T-helper 1 cell (primary cell): ENCODE data around the gene ASTN1.

Experiments
- DNase-seq, 5 donors: peaks; one replicate each; pipeline ENCODE4 v3.0.0-alpha.2; 2012 to 2020

The ASTN1 gene

DNA sequence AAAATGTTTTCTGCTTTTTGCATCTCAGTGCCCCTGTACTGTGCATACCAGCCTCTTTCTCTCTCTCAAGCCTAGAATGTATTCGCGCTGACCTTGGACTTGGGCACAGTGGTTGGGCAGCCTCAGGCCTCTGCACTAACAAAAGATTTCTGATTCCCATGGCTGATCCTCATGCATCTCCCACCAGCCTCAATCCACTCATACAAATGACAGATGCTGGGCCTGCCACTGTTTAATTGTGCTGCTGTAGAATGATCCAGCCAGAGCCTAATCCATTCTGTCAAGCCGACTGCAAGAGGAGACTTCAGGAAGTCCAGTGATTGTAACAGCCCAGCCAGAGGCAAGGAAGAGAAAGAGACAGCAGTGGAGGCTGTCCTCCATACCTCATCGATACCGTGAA is 180.8 kb downstream of the ASTN1 start:
- no peak for DNase-seq

DNA sequence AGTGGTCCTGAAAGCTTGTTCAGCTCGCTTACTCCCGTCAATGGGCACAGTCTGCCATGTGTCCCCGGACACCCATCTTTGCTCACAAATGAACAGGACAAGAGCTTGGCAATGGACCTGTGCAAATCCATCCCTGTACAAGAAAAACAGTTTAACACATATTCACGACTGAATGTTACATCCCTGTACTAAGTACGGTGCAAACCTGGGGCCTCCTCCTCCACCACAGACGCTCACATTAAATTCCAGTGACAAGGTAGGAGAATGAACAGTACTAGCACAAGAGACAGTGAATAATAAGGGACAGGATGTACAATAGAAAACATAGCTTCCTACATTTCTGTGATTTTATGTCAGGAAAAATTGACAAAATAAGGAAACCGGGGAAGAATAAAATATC is 187.7 kb downstream of the ASTN1 start:
- no peak for DNase-seq

DNA sequence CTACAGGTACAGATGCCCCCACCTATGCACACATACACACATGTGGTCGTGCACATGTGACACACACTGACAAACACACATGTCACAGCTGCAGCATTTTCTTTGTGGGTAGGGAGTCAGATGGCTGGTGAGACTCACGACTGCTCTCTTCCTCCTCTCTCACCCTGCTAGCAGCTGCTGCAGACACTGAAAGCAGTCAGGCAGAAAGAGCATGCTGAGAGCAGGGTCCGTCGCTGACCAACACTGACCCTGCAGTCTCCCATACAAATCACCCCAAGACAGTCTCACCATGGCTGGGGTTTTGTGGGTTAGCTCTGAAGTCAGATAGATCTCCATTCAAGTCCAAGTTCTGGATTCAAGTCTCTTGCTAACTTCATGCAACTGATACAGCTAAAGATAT is 188.3 kb downstream of the ASTN1 start:
- DNase-seq, result no peak

DNA sequence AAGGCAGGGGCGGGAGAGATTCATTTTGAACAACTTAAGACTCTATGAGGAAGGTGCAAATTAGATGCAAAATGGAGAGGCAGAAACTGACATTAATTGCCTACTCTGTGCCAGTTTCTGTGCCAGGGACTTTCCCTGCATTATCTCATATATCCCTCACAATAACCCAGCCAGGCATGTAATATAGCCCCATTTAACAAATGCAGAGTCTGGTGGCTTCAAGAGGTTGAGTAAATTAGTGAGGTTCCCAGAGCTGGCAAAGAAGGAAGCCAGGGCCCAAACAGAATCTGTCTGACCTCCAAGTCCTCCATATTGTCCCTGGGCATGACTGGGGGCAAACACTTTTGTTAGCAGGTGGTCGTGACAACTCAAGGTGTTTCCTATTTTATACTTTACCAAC is 199.8 kb downstream of the ASTN1 start:
- no peak for DNase-seq

DNA sequence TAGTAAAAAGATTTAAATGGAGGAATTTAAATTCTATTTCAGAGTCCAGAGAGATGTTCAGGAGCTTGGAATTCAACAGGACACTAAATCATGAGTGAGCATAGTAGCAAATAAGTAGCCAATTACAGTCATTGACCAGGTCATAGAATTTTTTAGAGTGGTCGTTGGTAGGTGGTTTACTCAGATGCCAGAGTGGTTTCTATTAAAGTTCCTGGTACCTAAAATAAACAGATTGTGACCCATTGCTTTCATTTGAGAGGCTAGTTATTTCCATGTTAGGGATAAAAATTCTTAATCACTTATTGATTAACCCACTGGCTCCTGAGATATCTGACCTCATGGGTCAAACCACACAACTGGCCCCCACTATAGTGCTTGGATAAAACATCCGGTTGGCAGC is 201.3 kb downstream of the ASTN1 start:
- DNase-seq, result no peak

DNA sequence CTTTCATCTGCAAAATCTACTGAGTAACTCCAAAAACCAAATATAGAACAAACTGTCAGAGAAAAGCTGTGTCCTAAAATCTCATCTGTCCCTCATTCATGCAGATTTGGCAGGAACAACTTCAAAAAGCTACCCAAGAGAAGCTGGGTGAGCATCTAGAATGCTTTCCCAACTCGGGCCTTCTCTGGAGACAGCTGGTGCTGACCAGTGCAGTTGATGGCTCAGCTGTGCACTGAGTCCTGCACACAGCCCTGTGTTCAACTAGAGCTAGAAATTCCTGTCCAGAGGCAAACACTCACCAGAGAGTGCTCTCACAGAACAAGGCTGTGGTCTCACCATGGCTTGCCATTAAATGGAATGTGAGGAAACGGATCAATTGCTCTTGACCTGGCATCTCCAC is 202.8 kb downstream of the ASTN1 start:
- no peak for DNase-seq

DNA sequence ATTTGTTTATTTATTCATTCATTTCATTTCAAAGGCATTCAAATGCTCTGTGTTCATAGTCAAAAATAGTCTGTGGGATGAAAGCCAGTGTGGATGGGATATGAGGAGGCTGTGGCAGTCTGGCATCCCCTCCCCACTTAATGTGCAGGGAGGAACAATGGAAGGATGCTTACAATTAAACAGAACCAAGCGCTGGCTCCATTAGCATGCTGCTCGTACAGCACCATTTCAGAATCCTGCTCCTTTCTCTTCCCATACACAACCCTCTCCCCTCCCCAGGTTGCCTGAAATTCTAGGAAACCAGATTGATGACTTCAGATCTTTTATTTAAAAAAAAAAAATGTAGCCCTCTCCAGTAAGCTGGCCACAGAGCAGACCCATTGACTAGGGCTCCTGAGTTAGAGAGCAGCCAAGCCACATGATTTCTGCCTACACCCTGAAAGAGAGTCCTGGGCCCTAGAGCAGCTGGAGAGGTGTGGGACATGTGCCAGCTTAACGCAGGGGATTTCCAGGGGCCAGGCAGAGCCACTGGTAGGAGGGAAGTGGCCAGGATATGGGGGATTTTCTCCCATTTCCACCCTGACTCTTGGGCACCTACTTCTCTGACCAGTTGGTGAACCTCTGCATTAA is 205.2 kb downstream of the ASTN1 start:
- no peak for DNase-seq

DNA sequence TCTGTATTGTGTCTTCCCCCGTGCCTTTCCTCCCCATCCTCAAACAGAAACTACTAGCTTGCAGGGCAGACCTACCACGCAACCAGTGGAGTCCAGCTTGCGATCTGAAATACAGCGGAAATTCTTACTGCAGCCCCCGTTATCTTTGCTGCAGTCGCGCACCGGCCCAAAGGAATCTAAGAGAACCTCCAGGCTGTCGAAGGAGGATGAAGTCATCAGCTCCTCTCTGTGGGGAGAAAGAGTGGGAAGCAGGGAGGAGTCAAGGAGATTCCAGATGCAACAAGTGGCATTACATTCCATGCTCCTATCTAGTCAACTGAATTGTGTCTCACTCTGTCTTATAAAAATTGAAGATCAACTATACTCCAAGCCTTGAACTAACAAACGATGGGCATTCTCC is 206.9 kb downstream of the ASTN1 start:
- no peak for DNase-seq

GRCh38 chr1:176954242-176954641 is 210.3 kb downstream of the ASTN1 start:
- no peak for DNase-seq

DNA sequence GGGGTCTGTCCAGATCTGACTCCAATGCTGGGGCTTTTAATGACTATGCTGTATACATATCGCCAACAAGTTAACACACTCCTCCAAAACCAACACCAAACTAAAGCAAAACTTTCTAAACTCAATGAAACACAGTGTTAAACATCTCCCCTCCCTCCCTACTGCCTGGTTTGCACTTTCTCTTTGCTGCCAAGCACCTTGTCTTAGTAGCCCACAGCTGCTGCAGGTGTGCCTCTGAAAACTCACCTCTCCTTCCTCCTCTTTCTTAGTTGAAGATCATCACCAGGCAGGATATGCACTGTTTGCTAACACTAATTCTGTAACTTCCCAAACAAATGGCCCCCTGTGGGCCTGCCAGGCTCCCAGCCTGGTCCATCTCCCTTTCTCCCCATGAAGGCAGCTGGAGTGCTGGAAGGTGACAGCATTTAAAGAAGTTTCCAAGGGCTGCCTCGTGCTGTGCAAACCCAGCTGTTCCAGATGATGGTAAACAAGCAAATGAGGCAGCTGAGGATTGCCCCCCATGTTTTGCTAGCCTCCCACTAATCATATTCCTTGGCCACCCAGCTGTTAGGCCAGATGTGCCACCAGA is 213.7 kb downstream of the ASTN1 start:
- no peak for DNase-seq

DNA sequence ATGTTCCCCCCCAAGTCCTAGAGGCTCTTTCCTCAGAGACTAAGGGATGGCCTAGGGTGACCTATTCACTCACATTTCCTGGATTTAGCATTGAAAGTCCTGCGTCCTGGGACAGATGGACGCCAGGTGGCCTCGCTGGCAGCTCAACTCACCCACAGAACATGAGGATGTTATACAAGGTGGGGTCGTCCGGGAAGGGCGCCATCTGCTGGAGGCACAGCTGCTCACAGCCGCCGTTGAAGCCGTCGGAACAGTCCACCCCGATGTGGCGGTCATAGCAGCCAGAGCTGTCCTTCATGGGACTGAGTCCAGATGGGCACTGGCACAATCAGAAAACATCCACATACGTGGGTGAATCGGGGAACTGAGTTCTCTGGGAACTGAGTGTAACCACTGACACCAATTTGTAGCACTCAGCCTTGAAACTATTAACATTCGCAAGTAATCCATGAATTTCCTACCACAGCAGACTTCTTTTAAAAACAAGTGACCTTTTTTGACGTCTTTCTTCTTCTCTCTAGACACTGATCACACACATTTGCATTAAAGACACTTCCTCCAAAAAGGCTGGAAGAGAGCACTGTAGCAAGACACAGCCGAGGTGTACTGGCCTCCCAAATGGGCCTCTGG is 215.4 kb downstream of the ASTN1 start:
- peak in 1 of 5 donors; percentile 2 for DNase-seq

- DNase-seq, result no peak
Observed at GRCh38 chr1:176944606-176945005, 219.9 kb downstream of the ASTN1 start.

DNA sequence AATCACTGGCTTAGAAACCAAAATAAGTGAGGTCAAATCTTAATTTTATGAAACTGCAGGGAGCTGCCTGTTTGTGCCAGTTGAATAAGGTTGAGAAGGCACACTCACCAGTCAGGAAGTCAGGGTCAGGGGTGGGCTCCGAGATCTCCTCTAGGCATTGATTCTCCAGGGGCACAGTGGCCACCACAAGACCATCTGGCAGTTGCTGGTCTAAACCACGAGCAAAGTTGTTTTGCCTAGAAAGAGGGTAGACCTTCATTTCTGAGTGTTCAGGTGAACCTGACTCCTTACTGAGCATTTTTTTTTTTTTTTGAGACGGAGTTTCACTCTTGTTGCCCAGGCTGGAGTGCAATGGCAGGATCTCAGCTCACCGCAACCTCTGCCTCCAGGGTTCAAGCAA is 220.7 kb downstream of the ASTN1 start:
- DNase-seq, result no peak

GRCh38 chr1:176942346-176942745 is 222.2 kb downstream of the ASTN1 start:
- no peak for DNase-seq

DNA sequence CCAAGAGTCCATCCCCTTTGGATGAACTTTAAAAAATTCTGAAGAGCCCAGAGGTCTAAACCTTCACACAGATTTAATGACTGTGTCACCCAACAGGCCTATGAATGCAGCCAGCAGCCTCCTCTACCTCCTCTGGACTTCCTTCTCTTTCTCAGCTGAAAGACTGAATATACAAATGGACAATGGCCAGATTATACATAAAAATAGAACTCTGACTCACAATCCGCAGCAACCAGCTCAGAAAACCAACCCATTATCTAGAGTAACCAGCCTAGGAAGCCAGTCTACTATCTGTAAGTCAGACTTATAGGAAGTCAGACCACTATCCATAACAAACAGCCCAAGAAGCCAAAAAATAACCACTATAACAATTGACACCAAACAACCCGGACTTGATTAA is 224.5 kb downstream of the ASTN1 start:
- DNase-seq, result no peak

GRCh38 chr1:176938375-176938774 is 226.1 kb downstream of the ASTN1 start:
- no peak for DNase-seq

- DNase-seq, result no peak
Observed at GRCh38 chr1:176934370-176934769, 230.1 kb downstream of the ASTN1 start.

DNA sequence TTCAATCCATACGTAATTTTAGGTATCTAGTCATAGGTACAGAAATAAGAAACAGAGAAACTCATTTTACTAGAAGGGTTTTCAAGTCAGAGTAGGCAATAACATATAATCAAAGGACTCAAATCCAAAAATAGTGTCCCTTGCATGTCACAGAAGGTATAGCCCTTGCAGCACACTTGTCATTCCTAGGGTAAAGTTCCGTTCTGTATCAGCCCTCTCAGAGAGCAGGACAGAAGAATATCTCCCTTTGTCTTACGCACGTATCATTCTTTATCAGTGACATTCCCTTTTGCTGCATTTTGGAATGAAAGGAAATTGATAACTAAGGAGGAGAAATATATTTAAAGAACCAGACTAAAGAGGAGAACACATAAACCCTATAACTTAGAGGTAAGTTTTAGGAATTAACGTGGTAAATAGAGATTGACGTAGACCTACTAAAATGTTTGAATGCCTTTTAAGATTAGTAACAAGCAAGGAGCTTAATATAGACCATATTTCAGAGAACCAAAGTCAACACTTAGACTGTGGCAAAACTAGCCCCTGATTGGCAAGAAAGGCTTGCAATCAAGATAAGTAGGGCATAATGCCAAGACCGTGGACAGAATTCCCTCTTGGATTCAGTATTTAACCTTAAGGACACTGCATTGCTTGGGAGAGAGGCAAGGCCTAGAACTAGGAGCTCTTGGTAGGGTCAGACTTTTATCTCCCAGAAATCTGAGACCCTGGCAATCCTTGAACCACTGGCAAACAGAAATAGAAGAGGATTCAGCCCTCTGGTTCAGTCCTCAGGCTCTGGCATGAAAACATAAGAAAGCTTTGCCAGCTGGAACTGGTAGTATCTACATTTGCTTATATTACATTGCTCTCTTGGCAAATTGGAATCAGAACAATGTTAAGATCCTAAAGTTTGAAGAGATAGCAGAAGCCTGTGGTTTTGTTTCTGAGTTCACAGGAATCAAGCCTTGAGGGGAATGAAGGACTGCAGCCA is 232.1 kb downstream of the ASTN1 start:
- no peak for DNase-seq

- no peak for DNase-seq
Observed at GRCh38 chr1:176931526-176931925, 233.0 kb downstream of the ASTN1 start.

DNA sequence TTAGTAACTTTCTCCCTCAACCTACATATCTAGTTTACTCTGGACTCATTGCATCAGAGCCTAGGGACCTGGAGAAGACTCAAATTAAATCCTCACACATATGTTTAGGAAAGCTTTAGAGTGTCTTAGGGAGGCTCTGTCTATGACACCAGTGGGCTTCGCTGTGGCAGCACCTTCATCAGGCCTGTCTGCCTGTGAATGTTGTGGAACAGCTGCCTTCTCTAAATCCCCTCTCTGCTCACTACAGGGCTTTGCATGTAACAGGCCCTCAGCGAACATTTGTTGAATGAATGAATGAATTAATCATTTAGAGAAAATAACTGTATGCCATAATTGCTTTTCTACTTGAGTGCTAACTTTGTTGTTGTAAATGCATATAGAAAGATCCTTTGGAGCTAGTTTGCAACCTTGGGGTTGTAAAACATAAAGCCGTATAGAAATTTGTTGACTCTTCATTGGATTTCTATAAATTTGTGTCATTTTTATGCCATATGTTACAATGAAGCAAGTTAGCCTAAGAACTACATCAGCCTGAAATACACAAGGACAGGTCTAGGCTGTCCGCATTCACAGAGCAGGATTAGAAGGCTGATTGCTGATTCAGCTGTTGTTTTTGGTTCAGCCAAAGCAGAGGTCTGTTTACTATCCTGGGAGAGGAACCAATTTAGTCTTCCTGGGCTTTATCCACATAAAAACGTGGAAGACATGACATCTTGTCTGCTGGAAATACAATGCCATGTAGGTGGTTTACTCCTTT is 238.0 kb downstream of the ASTN1 start:
- no peak for DNase-seq

GRCh38 chr1:176925223-176925622 is 239.3 kb downstream of the ASTN1 start:
- no peak for DNase-seq

DNA sequence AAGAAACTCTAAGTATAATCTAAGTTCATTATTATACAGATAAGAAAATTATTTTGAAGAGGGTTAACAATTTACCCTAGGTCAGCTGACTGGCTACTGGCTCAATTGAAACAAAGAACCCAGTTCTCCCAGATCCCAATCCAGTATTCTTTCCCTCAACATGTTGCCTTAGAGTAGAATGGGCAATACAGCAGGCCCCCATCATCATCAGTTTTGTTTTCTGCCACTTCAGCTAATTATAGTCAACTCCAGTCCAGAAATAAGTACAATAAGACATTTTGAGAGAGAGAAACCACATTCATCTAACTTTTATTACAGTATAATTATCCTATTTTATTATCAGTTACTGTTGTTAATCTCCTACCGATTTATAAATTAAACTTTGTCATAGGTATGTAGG is 241.2 kb downstream of the ASTN1 start:
- DNase-seq, result no peak
